ENCODE results near the gene PRDX4.

The PRDX4 gene

DNA sequence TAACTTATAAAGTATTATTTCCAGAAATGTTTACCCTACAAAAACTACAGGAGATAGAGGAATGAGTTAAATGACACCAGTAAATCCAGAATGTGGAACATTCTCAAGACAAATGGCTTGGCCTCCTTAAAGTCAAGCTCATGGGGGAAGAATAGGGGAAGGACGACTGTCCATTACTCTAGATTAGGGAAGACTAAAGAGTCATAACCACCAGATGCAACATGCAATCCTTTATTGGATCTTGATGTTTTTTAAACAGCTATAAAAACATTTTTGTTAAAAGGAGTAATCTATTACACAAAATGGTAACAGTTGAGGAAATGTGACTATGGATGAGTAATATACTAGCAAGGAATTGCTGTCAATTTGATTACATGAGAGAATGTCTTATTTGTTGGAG lies 64.7 kb downstream of the PRDX4 start:
- H3K4me1 ChIP-seq (ENCODE audit: control insufficient read depth in 1 of 2, insufficient read depth in 1 of 2, low read depth in 1 of 2, low read length in 1 of 2) = peaks cover 23 to 25% of the 10 kb centered on the region in 2 experiments
- peaks cover 10% of the 10 kb centered on the region for H3K36me3 ChIP-seq
- H3K4me3 ChIP-seq (ENCODE audit: low read depth in 1 of 2, low read length in 1 of 2) = no peak overlapping the region
- peak overlapping the region; percentile 94 for H3K27ac ChIP-seq
- TF ChIP-seq, protein P1, sequence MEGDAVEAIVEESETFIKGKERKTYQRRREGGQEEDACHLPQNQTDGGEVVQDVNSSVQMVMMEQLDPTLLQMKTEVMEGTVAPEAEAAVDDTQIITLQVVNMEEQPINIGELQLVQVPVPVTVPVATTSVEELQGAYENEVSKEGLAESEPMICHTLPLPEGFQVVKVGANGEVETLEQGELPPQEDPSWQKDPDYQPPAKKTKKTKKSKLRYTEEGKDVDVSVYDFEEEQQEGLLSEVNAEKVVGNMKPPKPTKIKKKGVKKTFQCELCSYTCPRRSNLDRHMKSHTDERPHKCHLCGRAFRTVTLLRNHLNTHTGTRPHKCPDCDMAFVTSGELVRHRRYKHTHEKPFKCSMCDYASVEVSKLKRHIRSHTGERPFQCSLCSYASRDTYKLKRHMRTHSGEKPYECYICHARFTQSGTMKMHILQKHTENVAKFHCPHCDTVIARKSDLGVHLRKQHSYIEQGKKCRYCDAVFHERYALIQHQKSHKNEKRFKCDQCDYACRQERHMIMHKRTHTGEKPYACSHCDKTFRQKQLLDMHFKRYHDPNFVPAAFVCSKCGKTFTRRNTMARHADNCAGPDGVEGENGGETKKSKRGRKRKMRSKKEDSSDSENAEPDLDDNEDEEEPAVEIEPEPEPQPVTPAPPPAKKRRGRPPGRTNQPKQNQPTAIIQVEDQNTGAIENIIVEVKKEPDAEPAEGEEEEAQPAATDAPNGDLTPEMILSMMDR (IDR thresholded peaks at IDR 0.05) = no peak
- no peaks in the 10 kb centered on the region for H3K27me3 ChIP-seq
- no peaks in the 10 kb centered on the region for H3K9me3 ChIP-seq

DNA sequence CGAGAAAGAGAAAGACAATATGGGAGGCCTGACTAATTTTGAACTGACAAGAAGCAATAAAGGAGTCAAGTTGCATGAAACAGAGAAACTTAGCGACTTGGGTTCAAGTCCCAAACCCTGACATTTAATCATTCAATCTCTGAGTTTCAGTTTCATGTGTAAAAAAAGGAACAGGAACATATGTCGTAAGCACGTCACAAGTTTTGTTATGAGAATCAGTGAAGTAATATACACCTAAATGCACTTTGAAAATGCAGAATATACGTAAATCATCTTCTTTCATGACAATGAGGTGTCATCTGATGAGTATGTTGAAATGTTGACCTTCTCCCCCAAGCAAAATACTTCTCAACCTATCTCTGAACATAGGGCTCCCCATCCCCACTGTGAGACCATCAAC lies 65.4 kb downstream of the PRDX4 start:
- TF ChIP-seq, protein P1 (IDR thresholded peaks at IDR 0.05) = no peak
- H3K27ac ChIP-seq = peak overlapping the region; percentile 94
- H3K9me3 ChIP-seq = no peaks in the 10 kb centered on the region
- no peak overlapping the region for H3K4me3 ChIP-seq (ENCODE audit: low read depth in 1 of 2, low read length in 1 of 2)
- H3K4me1 ChIP-seq (ENCODE audit: control insufficient read depth in 1 of 2, insufficient read depth in 1 of 2, low read depth in 1 of 2, low read length in 1 of 2) = peaks cover 16 to 18% of the 10 kb centered on the region in 2 experiments
- H3K27me3 ChIP-seq = no peaks in the 10 kb centered on the region
- peaks cover 10% of the 10 kb centered on the region for H3K36me3 ChIP-seq

Measured in neutrophil (primary cell).